Endothelial cell (in vitro differentiated cells): ENCODE data around the gene LEMD1. TPM values are rescaled to one million over a fixed set of nuclear protein-coding genes. Genes with fewer than 3 reads are reported as not detected.
A peak's percentile ranks its signal among the peaks of the same experiment; 100 is the strongest.

Experiments
- DNase-seq: peaks from one replicate; pipeline ENCODE4 v3.0.0; 2021; ENCODE audit warnings: low spot score
- H3K27ac Mint-ChIP-seq: one replicate; pipeline ENCODE4 v1.8.0; 2021; ENCODE audit warnings: mixed read lengths, inconsistent platforms; ENCODE audit not compliant: unreplicated experiment
- H3K27me3 Mint-ChIP-seq: one replicate; pipeline ENCODE4 v1.8.0; 2021; ENCODE audit warnings: mild to moderate bottlenecking, moderate library complexity, mixed read lengths, inconsistent platforms; ENCODE audit not compliant: unreplicated experiment
- H3K36me3 Mint-ChIP-seq: one replicate; pipeline ENCODE4 v1.8.0; 2021; ENCODE audit warnings: mild to moderate bottlenecking, low read depth, mixed read lengths, inconsistent platforms; ENCODE audit not compliant: unreplicated experiment
- H3K4me1 Mint-ChIP-seq: one replicate; pipeline ENCODE4 v1.8.0; 2021; ENCODE audit warnings: mild to moderate bottlenecking, mixed read lengths, inconsistent platforms; ENCODE audit not compliant: unreplicated experiment
- H3K4me3 Mint-ChIP-seq: one replicate; pipeline ENCODE4 v1.8.0; 2021; ENCODE audit warnings: mild to moderate bottlenecking, mixed read lengths, inconsistent platforms; ENCODE audit not compliant: unreplicated experiment
- H3K9me3 Mint-ChIP-seq: one replicate; pipeline ENCODE4 v1.8.0; 2021; ENCODE audit warnings: mixed read lengths, inconsistent platforms; ENCODE audit not compliant: unreplicated experiment
- total RNA-seq: library from RNA; stranded (reverse); fragmentation: NEBNext Ultra II Directional; extraction: Animal tissue kit (Norgen Biotek cat#: 25700); gene quantifications from one replicate; pipeline ENCODE4 v1.2.1, GENCODE V29; 2021; ENCODE audit not compliant: unreplicated experiment
- TF ChIP-seq, protein P1 (sequence below): fragments of 200-600 bp; sonication (generic); IDR thresholded peaks from one replicate; pipeline ENCODE4 v1.5.0; 2021; ENCODE audit warnings: antibody characterized with exemption; ENCODE audit not compliant: unreplicated experiment

Gene LEMD1
- total RNA-seq, 1 donor from 2014 or later, result 3.0 TPM

DNA sequence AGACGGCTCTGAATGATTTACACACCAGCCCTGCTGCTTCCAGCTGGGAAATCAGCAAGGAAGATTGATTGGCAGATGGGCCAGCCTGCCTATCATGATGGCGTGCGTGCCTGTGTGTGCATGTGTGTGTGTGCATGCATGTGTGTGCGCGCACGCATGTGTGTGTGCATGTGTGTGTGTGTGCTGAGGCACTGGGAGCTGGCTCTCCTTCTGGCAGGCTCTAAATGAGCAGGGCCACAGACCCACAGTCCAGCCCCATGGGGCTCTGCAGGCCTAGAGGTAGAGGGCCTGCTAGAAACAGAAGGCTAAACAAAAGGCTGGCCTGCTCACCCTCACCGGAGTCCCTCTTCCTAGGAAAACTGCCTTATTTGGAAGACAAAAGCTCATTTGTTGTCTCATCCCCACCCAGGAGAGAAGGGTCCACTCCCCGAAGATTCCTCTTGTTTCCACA is 71.1 kb downstream of the LEMD1 start:
- H3K9me3 Mint-ChIP-seq, result no peaks in the 10 kb centered on the region
- no peak for DNase-seq
- H3K36me3 Mint-ChIP-seq, result no peaks in the 10 kb centered on the region
- no peak overlapping the region for H3K4me3 Mint-ChIP-seq
- H3K27ac Mint-ChIP-seq, result peak overlapping the region; percentile 26
- peaks cover 49% of the 10 kb centered on the region for H3K4me1 Mint-ChIP-seq
- H3K27me3 Mint-ChIP-seq, result peaks cover 2% of the 10 kb centered on the region
- TF ChIP-seq, protein P1, sequence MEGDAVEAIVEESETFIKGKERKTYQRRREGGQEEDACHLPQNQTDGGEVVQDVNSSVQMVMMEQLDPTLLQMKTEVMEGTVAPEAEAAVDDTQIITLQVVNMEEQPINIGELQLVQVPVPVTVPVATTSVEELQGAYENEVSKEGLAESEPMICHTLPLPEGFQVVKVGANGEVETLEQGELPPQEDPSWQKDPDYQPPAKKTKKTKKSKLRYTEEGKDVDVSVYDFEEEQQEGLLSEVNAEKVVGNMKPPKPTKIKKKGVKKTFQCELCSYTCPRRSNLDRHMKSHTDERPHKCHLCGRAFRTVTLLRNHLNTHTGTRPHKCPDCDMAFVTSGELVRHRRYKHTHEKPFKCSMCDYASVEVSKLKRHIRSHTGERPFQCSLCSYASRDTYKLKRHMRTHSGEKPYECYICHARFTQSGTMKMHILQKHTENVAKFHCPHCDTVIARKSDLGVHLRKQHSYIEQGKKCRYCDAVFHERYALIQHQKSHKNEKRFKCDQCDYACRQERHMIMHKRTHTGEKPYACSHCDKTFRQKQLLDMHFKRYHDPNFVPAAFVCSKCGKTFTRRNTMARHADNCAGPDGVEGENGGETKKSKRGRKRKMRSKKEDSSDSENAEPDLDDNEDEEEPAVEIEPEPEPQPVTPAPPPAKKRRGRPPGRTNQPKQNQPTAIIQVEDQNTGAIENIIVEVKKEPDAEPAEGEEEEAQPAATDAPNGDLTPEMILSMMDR, result no peak

DNA sequence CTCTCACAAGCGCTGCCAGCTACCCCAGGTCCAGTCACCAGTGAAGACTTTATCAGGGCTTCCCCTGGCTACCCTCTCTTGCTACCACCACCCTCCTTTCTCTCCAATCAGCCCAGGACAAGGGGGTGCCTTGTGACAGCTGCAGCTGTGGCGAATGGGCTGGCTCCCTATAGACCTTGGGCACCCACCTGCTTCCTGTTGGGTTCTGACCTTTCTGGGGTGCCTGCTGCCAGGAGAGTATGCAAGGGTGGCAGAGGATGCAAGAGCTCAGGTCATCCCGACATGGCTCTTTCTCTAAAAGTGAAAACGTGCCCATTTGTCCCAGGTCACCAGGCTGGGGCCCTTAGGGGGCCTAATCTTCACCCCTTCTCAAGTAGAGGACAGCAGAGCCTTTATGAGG is 71.7 kb downstream of the LEMD1 start:
- TF ChIP-seq, protein P1, result no peak
- H3K27ac Mint-ChIP-seq, result no peak overlapping the region
- H3K27me3 Mint-ChIP-seq, result peaks cover 2% of the 10 kb centered on the region
- H3K36me3 Mint-ChIP-seq, result no peaks in the 10 kb centered on the region
- H3K4me1 Mint-ChIP-seq, result peaks cover 49% of the 10 kb centered on the region
- H3K4me3 Mint-ChIP-seq, result no peak overlapping the region
- no peak for DNase-seq
- no peaks in the 10 kb centered on the region for H3K9me3 Mint-ChIP-seq

GRCh38 chr1:205348554-205349487 is 73.0 kb downstream of the LEMD1 start:
- Mint-ChIP-seq H3K27me3 (peaks cover 8% of the 10 kb centered on the region), H3K27ac (peak overlapping the region; percentile 65), H3K9me3 (no peaks in the 10 kb centered on the region), H3K4me3 (no peak overlapping the region), H3K36me3 (no peaks in the 10 kb centered on the region), H3K4me1 (peaks cover 49% of the 10 kb centered on the region)
- TF ChIP-seq, protein P1, result no peak
- no peak for DNase-seq

DNA sequence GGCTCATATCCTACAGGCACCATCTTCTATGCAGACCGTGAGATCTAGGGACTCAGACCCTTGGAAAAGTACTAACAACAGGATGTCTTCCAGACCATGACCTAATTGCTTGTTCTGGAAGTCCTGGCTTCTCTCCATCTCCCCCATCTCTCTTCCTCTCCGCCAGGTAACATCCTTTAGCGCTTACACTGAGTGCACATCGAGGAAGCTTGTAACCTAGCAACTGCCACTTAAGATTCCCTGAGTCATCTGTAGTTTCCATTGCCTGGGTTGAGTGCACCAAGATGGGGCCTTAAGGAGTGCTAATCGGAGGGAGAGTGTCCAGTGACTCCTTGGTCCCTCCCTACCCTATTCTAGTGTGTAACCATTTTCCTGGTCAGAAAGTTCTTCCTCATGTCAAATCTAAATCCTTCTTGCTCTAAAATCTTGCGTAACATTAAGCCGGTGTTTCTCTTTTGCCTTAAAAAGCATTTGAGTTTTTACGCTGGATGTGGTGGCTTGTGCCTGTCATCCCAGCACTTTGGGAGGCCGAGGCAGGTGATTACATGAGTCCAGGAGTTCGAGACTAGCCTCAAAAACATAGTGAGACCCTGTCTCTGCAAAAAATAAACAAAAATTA is 74.8 kb downstream of the LEMD1 start:
- Mint-ChIP-seq H3K4me3 (peak overlapping the region; percentile 18), H3K27me3 (peaks cover 8% of the 10 kb centered on the region), H3K4me1 (peaks cover 50% of the 10 kb centered on the region), H3K36me3 (no peaks in the 10 kb centered on the region), H3K9me3 (no peaks in the 10 kb centered on the region), H3K27ac (peak overlapping the region; percentile 81)
- no peak for DNase-seq
- TF ChIP-seq, protein P1, result no peak

DNA sequence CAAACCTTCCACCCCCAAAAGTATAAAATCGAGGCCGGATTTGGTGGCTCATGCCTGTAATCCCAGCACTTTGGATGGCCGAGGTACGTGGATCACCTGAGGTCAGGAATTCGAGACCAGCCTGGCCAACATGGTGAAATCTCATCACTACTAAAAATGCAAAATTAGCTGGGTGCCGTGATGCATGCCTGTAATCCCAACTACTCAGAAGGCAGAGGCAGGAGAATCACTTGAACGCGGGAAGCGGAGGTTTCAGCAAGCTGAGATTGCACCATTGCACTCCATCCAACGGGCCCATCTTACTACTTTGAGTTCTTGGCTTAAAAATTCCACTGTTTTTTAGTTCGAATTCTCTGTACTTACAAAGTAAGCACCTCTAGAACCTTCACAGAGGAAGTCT is 76.1 kb downstream of the LEMD1 start:
- Mint-ChIP-seq H3K36me3 (no peaks in the 10 kb centered on the region), H3K4me1 (peaks cover 44% of the 10 kb centered on the region), H3K27ac (peak overlapping the region; percentile 48), H3K27me3 (peaks cover 10% of the 10 kb centered on the region), H3K4me3 (no peak overlapping the region), H3K9me3 (no peaks in the 10 kb centered on the region)
- no peak for DNase-seq
- TF ChIP-seq, protein P1, result no peak
